GM12891 (cell line): ENCODE data around the gene NRXN2.
A peak's percentile ranks its signal among the peaks of the same experiment; 100 is the strongest.

Experiments used
- DNase-seq: peaks from one replicate; pipeline ENCODE4 v3.0.0; 2011; ENCODE audit warnings: low spot score; ENCODE audit not compliant: insufficient read length
- FAIRE-seq: peaks from 2 replicates; lab custom pipeline; 2011; peaks lifted over from hg19 to GRCh38; lab: Jason Lieb, UNC
- PAX5 ChIP-seq: IDR thresholded peaks from 2 replicates; pipeline ENCODE4 v1.6.1; 2011; ENCODE audit warnings: low read length, moderate library complexity, mild to moderate bottlenecking; ENCODE audit not compliant: insufficient read depth, severe bottlenecking
- POLR2A ChIP-seq: IDR thresholded peaks from 2 replicates; pipeline ENCODE4 v1.6.1; 2011; ENCODE audit warnings: low read depth, low read length, control low read depth
- POLR2AphosphoS5 ChIP-seq: IDR thresholded peaks from 2 replicates; pipeline ENCODE4 v1.6.1; 2011; ENCODE audit warnings: low read depth, low read length, control low read depth
- POU2F2 ChIP-seq: IDR thresholded peaks from 2 replicates; pipeline ENCODE4 v1.6.1; 2011; ENCODE audit warnings: low read depth, mild to moderate bottlenecking, control low read depth, low read length, moderate library complexity
- SPI1 ChIP-seq: IDR thresholded peaks from 2 replicates; pipeline ENCODE4 v1.6.1; 2011; ENCODE audit warnings: low read depth, low read length, control low read depth
- TAF1 ChIP-seq: IDR thresholded peaks from 2 replicates; pipeline ENCODE4 v1.6.1; 2011; ENCODE audit warnings: low read depth, low read length, control low read depth

NRXN2 gene

DNA sequence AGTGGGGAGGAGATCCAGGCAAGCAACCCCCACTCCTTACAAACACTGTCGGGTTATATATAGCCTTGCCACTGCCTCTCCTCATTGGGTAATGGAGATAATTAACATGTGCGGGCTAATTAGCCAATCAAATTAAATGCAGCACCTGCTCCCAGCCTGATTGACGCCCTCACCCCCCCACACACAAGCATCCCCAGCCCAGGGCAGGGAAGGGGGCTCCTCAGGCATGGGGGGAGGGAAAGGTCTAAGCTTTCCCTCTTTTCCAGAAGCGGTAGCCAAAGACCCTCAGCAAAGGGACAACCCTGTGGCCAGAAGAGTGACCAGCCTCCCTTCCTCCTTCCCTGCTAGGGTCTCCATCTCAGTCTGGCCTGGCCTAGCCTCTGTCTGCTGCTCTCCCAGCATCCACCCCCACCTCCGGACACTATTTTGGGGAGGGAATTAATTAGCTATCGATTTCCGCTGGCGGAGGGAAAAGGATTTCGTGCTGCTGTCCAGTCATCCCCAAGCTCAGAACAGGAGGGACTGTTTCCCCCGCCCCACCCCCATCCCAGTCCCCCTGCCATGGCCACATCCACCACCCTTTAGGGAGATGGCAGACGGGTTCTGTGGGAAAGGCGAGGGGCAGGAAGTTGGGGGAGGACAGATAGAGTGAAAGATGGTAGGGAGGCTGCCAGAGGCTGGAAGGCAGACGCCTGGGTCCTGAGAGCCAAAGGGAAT lies 7.1 kb downstream of the NRXN2 start:
- TF ChIP-seq POU2F2, result no peak
- no peak for TF ChIP-seq POLR2AphosphoS5
- no peak for TF ChIP-seq SPI1
- no peak for TF ChIP-seq PAX5
- no peak for TF ChIP-seq TAF1
- no peak for TF ChIP-seq POLR2A
- FAIRE-seq, result no peak
- DNase-seq, result no peak

DNA sequence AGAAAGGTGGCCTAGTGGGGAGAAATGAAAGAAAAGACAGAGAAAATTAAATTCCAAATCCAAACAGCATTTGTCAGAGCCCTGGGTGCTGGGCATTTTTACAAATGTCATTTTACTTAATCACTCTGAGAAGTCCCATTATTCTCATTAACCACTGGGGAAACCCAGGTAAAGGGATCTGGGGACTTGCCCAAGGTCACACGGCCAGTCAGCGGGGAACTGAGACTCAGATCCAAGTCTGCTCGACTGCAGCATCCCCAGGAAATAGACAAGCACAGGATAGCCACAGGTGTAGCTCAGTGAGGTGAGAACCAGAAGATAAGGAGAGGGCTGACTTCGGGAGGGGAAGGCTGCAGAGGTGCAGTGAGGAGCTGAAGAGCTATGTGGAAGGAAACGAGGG lies 7.9 kb downstream of the NRXN2 start:
- TF ChIP-seq TAF1 (no peak), POU2F2 (no peak), POLR2A (no peak), PAX5 (no peak), SPI1 (no peak), POLR2AphosphoS5 (no peak)
- no peak for DNase-seq
- FAIRE-seq, result no peak

GRCh38 chr11:64714666-64715065 lies 8.3 kb downstream of the NRXN2 start:
- FAIRE-seq (no peak), DNase-seq (no peak)
- TF ChIP-seq TAF1 (no peak), SPI1 (no peak), PAX5 (no peak), POLR2A (no peak), POLR2AphosphoS5 (no peak)

DNA sequence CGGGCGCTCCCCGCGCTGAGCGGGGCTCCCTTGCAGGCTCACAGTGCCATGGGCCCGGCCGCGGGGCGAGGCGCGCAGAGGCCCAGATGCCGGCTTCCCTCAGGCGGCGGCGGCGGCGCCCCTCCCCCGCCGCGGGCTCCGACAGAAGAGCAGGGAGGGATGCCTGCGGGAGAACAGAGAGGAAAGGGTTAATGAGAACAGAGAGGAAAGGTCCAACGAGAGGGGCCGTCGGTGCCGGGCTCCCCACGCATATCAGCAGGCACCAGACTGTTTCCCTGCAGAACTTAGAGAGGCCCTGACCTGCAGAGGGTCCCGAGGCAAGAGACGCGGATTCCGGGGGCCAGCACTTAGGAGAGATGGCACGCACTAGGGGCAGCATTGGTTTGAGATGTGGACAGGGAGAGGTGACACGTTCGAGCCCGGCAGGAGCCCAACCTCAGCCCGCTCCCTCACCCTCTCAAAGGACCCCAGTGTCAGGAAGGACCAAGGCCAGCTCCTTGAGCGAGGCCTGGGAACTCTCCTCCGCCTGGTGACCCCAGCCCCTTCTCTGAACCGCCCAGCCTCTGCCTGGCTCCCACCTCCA lies 9.1 kb downstream of the NRXN2 start:
- no peak for FAIRE-seq
- TF ChIP-seq SPI1 (no peak), POLR2A (no peak), POU2F2 (no peak), POLR2AphosphoS5 (no peak), PAX5 (no peak), TAF1 (no peak)
- DNase-seq, result no peak

DNA sequence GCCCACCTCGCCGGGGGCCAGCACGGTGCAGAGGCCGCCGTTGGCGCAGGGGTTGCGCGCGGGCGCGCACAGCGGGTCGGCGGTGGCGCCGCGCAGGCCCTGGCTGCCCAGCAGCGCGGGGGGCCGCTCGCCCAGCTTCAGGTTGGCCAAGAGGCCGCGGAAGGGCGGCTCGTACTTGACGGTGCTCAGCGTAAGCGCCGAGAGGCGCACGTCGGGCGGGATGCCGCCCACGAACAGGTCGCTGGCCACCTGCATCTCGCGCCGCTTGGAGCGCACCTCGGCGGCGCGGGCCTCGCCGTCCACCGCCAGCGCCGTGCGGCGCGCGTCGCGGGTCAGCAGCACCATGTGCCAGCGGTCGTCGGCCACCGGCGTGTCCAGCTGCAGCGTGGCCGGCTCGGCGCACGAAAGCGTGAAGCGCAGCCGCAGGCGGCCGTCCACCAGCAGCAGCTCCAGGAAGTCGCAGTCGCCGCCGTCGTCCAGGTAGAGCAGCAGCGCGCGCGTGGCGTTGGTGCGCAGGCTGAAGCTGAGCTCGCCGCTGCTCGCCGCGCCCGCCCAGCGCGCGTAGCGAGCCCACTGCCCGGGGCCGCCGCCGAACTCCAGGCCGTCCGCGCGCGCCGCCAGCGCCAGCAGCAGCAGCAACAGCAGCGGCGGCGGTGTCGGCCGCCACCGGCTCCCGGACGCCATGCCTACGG lies 9.8 kb downstream of the NRXN2 start:
- FAIRE-seq (peak; percentile 45), DNase-seq (no peak)
- TF ChIP-seq POLR2A (no peak), TAF1 (no peak), POLR2AphosphoS5 (no peak)

GRCh38 chr11:64712430-64713015 lies 10.5 kb downstream of the NRXN2 start:
- TF ChIP-seq TAF1 (no peak), SPI1 (no peak), POLR2A (no peak), POU2F2 (no peak), PAX5 (no peak), POLR2AphosphoS5 (no peak)
- no peak for DNase-seq
- no peak for FAIRE-seq

GRCh38 chr11:64711956-64712362 lies 11.0 kb downstream of the NRXN2 start:
- FAIRE-seq (no peak), DNase-seq (no peak)
- TF ChIP-seq POLR2AphosphoS5 (no peak), POLR2A (no peak), SPI1 (no peak), TAF1 (no peak), PAX5 (no peak), POU2F2 (no peak)

DNA sequence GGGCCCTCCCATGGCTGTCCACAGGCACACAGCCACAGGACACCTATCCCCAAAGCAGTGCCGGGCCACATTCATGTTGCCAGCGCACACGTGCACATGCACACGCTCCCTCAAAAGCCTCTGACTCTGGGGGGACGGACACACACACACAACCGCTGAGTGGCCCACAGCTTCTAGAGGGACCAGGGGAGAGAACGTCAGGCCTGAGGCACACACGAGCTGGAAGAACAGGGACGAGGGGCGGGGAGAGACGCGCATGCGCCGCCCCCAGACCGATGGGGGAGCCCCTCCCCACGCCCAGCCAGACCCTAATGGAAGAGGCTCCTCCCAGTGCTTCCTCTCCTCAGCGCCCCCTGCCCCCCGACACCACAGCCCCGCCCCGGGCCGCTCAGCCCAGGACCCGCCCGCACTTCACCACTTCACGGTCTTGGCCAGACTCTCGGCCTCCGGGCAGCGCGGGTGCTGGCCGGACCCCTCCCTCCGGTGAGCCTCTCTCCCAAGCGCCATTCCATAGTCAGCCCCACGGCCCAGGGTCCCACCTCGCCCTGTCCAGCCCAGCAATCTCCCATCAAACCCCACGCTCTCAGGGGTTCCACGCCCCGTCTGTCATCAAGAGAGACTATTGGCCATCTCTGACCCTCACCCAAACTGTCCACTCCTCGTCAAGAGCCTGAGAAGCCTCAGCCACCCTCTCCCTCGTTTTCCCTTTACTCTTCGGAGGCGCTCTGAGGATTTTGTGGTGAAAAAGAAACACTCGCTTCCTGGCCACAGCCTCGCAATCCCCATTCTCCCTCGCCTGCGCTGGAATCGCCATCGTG lies 11.7 kb downstream of the NRXN2 start:
- no peak for DNase-seq
- TF ChIP-seq SPI1, result no peak
- TF ChIP-seq TAF1, result no peak
- TF ChIP-seq POLR2AphosphoS5, result no peak
- no peak for TF ChIP-seq POLR2A
- TF ChIP-seq PAX5, result no peak
- no peak for TF ChIP-seq POU2F2
- FAIRE-seq, result no peak
